Thoracic aorta (tissue), 2 donors: Measurements from ENCODE around the gene PEPD. TPM values are rescaled to one million over a fixed set of nuclear protein-coding genes. Genes with fewer than 3 reads are reported as not detected.

Experiments used
- ATAC-seq: fragments of 150-250 bp; one replicate; pipeline ENCODE4 v1.8.0; 2017; ENCODE audit warnings: low read depth; ENCODE audit not compliant: insufficient number of reproducible peaks, low FRiP score
- DNase-seq: peaks from one replicate; pipeline ENCODE4 v3.0.0-alpha.2; 2020; ENCODE audit warnings: low spot score
- H3K27ac ChIP-seq, 2 donors: fragments of 200-600 bp; sonication (generic); 1 replicate in 1 of 2; 2 replicates in 1 of 2; pipeline ENCODE4 v1.5.1; 2016; ENCODE audit warnings: mild to moderate bottlenecking in 2 of 2, moderate library complexity in 2 of 2
- H3K27me3 ChIP-seq: fragments of 200-600 bp; sonication (generic); replicated peaks from 2 replicates; pipeline ENCODE4 v1.6.0; 2016; ENCODE audit warnings: mild to moderate bottlenecking; ENCODE audit not compliant: insufficient read depth
- H3K36me3 ChIP-seq: fragments of 200-600 bp; sonication (generic); one replicate; pipeline ENCODE4 v1.5.1; 2016
- H3K4me1 ChIP-seq, 2 donors: fragments of 200-600 bp; sonication (generic); 1 replicate in 1 of 2; 2 replicates in 1 of 2; pipeline versions ENCODE4 v1.5.1 to v1.6.0; 2016; ENCODE audit warnings: low read depth in 2 of 2, mild to moderate bottlenecking in 1 of 2; ENCODE audit not compliant: control insufficient read depth in 1 of 2
- H3K4me3 ChIP-seq: fragments of 200-600 bp; sonication (generic); 2 replicates; pipeline ENCODE4 v1.5.1; 2016; ENCODE audit warnings: mild to moderate bottlenecking
- H3K9me3 ChIP-seq: fragments of 200-600 bp; sonication (generic); 2 replicates; pipeline ENCODE4 v1.5.1; 2016
- CTCF ChIP-seq: fragments of 200-600 bp; sonication (generic); IDR thresholded peaks from one replicate; pipeline ENCODE4 v1.5.1; 2019; ENCODE audit warnings: antibody characterized with exemption
- total RNA-seq, 2 donors: library from RNA; depleted of rRNA; stranded (reverse); fragments of >200 nt; gene quantifications; one replicate each; pipeline versions ENCODE4 v1.1.0 to v1.2.3, GENCODE V29; 2016

Gene PEPD
- total RNA-seq, 2 donors from 2014 or later, result 48.7 to 70.9 TPM

- no peak overlapping the region for H3K4me3 ChIP-seq
- TF ChIP-seq CTCF, result no peak
- ATAC-seq (no peak), DNase-seq (no peak)
- H3K36me3 ChIP-seq, result no peaks in the 10 kb centered on the region
- H3K9me3 ChIP-seq, result no peaks in the 10 kb centered on the region
- H3K4me1 ChIP-seq, result peaks cover 12 to 30% of the 10 kb centered on the region in 2 donors
- H3K27me3 ChIP-seq, result no peaks in the 10 kb centered on the region
- no peak overlapping the region for H3K27ac ChIP-seq
Measured at GRCh38 chr19:33398361-33399060, 123.1 kb downstream of the PEPD start.

GRCh38 chr19:33397536-33398360 is 123.8 kb downstream of the PEPD start:
- DNase-seq, result no peak
- ATAC-seq, result no peak
- no peak for TF ChIP-seq CTCF
- H3K27me3 ChIP-seq, result no peaks in the 10 kb centered on the region
- no peaks in the 10 kb centered on the region for H3K36me3 ChIP-seq
- H3K4me1 ChIP-seq, result peaks cover 12 to 30% of the 10 kb centered on the region in 2 donors
- H3K4me3 ChIP-seq, result no peak overlapping the region
- no peak overlapping the region for H3K27ac ChIP-seq
- no peaks in the 10 kb centered on the region for H3K9me3 ChIP-seq

- TF ChIP-seq CTCF, result no peak
- H3K4me1 ChIP-seq, result peaks cover 12 to 36% of the 10 kb centered on the region in 2 donors
- H3K27me3 ChIP-seq, result no peaks in the 10 kb centered on the region
- DNase-seq (no peak), ATAC-seq (no peak)
- no peak overlapping the region for H3K4me3 ChIP-seq
- no peaks in the 10 kb centered on the region for H3K9me3 ChIP-seq
- H3K36me3 ChIP-seq, result no peaks in the 10 kb centered on the region
- H3K27ac ChIP-seq, result no peak overlapping the region
Measured at GRCh38 chr19:33396701-33397535, 124.7 kb downstream of the PEPD start.

- no peak overlapping the region for H3K27ac ChIP-seq
Measured at GRCh38 chr19:33395561-33396550, 125.7 kb downstream of the PEPD start.

More at GRCh38 chr19:33395561-33396550, 125.7 kb downstream of the PEPD start:
- no peak overlapping the region for H3K4me3 ChIP-seq
- no peaks in the 10 kb centered on the region for H3K36me3 ChIP-seq
- H3K27me3 ChIP-seq, result no peaks in the 10 kb centered on the region
- DNase-seq (no peak), ATAC-seq (no peak)
- peaks cover 12 to 37% of the 10 kb centered on the region in 2 donors for H3K4me1 ChIP-seq
- no peaks in the 10 kb centered on the region for H3K9me3 ChIP-seq
- no peak for TF ChIP-seq CTCF
